Activated CD4-positive, alpha-beta T cell treated with anti-CD3 and anti-CD28 coated beads, Interleukin-2, amount 50 U/mL, for 16 hours (primary cell): ENCODE data around the gene VSIG10L.

Experiments
- DNase-seq: peaks from one replicate; pipeline ENCODE4 v3.0.0-alpha.2; 2020

Gene VSIG10L

GRCh38 chr19:51337861-51338562 lies 3.9 kb downstream of the VSIG10L start:
- no peak for DNase-seq

- DNase-seq, result no peak
These were observed 4.6 kb downstream of the VSIG10L start for GRCh38 chr19:51337141-51337860.

- DNase-seq, result no peak
These were observed 8.0 kb downstream of the VSIG10L start for GRCh38 chr19:51333836-51334460.

- DNase-seq, result no peak
These were observed 10.2 kb downstream of the VSIG10L start for GRCh38 chr19:51331716-51332115.

GRCh38 chr19:51331193-51331592 lies 10.7 kb downstream of the VSIG10L start:
- DNase-seq, result no peak

GRCh38 chr19:51330366-51330765 lies 11.6 kb downstream of the VSIG10L start:
- DNase-seq, result no peak

- DNase-seq, result no peak
These were observed 12.5 kb downstream of the VSIG10L start for GRCh38 chr19:51329411-51329810.

GRCh38 chr19:51327066-51328001 lies 14.6 kb downstream of the VSIG10L start:
- DNase-seq, result peak; percentile 68

- DNase-seq, result no peak
These were observed 15.5 kb downstream of the VSIG10L start for GRCh38 chr19:51326216-51327065.

GRCh38 chr19:51325161-51325976 lies 16.6 kb downstream of the VSIG10L start:
- DNase-seq, result no peak

- no peak for DNase-seq
These were observed 17.8 kb downstream of the VSIG10L start for GRCh38 chr19:51324167-51324481.

GRCh38 chr19:51323481-51324166 lies 18.3 kb downstream of the VSIG10L start:
- no peak for DNase-seq

GRCh38 chr19:51321799-51322198 lies 20.1 kb downstream of the VSIG10L start:
- DNase-seq, result no peak

GRCh38 chr19:51320280-51320657 lies 21.7 kb downstream of the VSIG10L start:
- no peak for DNase-seq

- DNase-seq, result no peak
These were observed 22.2 kb downstream of the VSIG10L start for GRCh38 chr19:51319649-51320279.

GRCh38 chr19:51318687-51319648 lies 23.0 kb downstream of the VSIG10L start:
- no peak for DNase-seq

- no peak for DNase-seq
These were observed 24.0 kb downstream of the VSIG10L start for GRCh38 chr19:51317968-51318367.

GRCh38 chr19:51317376-51317775 lies 24.6 kb downstream of the VSIG10L start:
- DNase-seq, result no peak

GRCh38 chr19:51316688-51317087 lies 25.3 kb downstream of the VSIG10L start:
- DNase-seq, result no peak
